Esophagus (tissue), 2 donors: ENCODE measurements around the gene TTC27. TPM values are rescaled to one million over a fixed set of nuclear protein-coding genes. Genes with fewer than 3 reads are reported as not detected.
A peak's percentile ranks its signal among the peaks of the same experiment; 100 is the strongest.

Experiments used
- H3K27ac ChIP-seq, 2 donors: one replicate each; pipeline ENCODE4 v1.5.1; 2013; ENCODE audit warnings: low read depth in 2 of 2, mild to moderate bottlenecking in 2 of 2, inconsistent platforms in 1 of 2, low read length in 1 of 2, moderate library complexity in 1 of 2
- H3K27me3 ChIP-seq, 2 donors: one replicate each; pipeline ENCODE4 v1.6.1; 2013; ENCODE audit warnings: low read length in 2 of 2, control low read depth in 1 of 2, mild to moderate bottlenecking in 1 of 2; ENCODE audit not compliant: insufficient read depth in 2 of 2, control insufficient read depth in 1 of 2
- H3K36me3 ChIP-seq, 2 donors: one replicate each; pipeline ENCODE4 v1.6.1; 2013; ENCODE audit warnings: low read length in 1 of 2; ENCODE audit not compliant: control insufficient read depth in 2 of 2, insufficient read depth in 2 of 2
- H3K4me1 ChIP-seq, 2 donors: one replicate each; pipeline ENCODE4 v1.6.1; 2013; ENCODE audit warnings: low read length in 1 of 2; ENCODE audit not compliant: control insufficient read depth in 2 of 2, insufficient read depth in 2 of 2
- H3K4me3 ChIP-seq, 2 donors: one replicate each; pipeline ENCODE4 v1.5.1; 2013; ENCODE audit warnings: low read length in 2 of 2, mild to moderate bottlenecking in 2 of 2, low read depth in 1 of 2, moderate library complexity in 1 of 2
- H3K9me3 ChIP-seq, 2 donors: one replicate each; pipeline ENCODE4 v1.6.1; 2013; ENCODE audit warnings: mild to moderate bottlenecking in 2 of 2, low read depth in 1 of 2, low read length in 1 of 2, moderate library complexity in 1 of 2; ENCODE audit not compliant: control insufficient read depth in 2 of 2, insufficient read depth in 1 of 2
- WGBS, 2 donors: extraction: QIAGEN DNeasy Blood & Tissue Kit; methylation state at CpG; one replicate each; pipeline ENCODE4 v1.1.7; 2013; 5-methylcytosine and 5-hydroxymethylcytosine counted together
- polyA plus RNA-seq, 2 donors: library from polyadenylated mRNA; stranded (reverse); fragments of 200-250 nt; gene quantifications; one replicate each; pipeline ENCODE4 v1.2.3, GENCODE V29; 2013
- donor health status: healthy with polysubstance abuse.
- donor health status: Bipolar disorder and iron deficiency.

TTC27 gene
- polyA plus RNA-seq, 2 donors = 3.7 to 9.8 TPM

GRCh38 chr2:32806857-32807256 is 179.0 kb downstream of the TTC27 start:
- 47 to 52% methylated on average over 1 of the region's 1 CpG for WGBS, 2 donors
- Histone ChIP-seq H3K27me3 (no peaks in the 10 kb centered on the region), H3K4me1 (no peaks in the 10 kb centered on the region)

GRCh38 chr2:32807662-32808061 is 179.8 kb downstream of the TTC27 start:
- Histone ChIP-seq H3K4me1 (no peaks in the 10 kb centered on the region), H3K4me3 (no peak overlapping the region), H3K9me3 (no peaks in the 10 kb centered on the region), H3K27ac (no peak overlapping the region), H3K27me3 (no peaks in the 10 kb centered on the region), H3K36me3 (no peaks in the 10 kb centered on the region)
- WGBS, 2 donors = 89 to 96% methylated on average over 5 of the region's 5 CpGs

More at GRCh38 chr2:32806857-32807256, 179.0 kb downstream of the TTC27 start:
- Histone ChIP-seq H3K27ac (no peak overlapping the region), H3K9me3 (no peaks in the 10 kb centered on the region), H3K36me3 (no peaks in the 10 kb centered on the region), H3K4me3 (no peak overlapping the region)

- Histone ChIP-seq H3K4me1 (no peaks in the 10 kb centered on the region), H3K27ac (no peak overlapping the region), H3K27me3 (no peaks in the 10 kb centered on the region), H3K4me3 (no peak overlapping the region), H3K9me3 (no peaks in the 10 kb centered on the region), H3K36me3 (no peaks in the 10 kb centered on the region)
- 47 to 68% methylated on average over 4 of the region's 4 CpGs for WGBS, 2 donors
Observed at GRCh38 chr2:32810909-32811495, 183.2 kb downstream of the TTC27 start.

- H3K4me3 ChIP-seq = no peak overlapping the region
- H3K27me3 ChIP-seq = no peaks in the 10 kb centered on the region
- WGBS, 2 donors = 71 to 77% methylated on average over 5 of the region's 5 CpGs
- H3K36me3 ChIP-seq = no peaks in the 10 kb centered on the region
- H3K27ac ChIP-seq = peak overlapping the region in 1 of 2 donors; percentile 55
- H3K9me3 ChIP-seq = no peaks in the 10 kb centered on the region
- H3K4me1 ChIP-seq = no peaks in the 10 kb centered on the region
Observed at GRCh38 chr2:32811696-32812095, 183.8 kb downstream of the TTC27 start.

GRCh38 chr2:32812316-32812715 is 184.5 kb downstream of the TTC27 start:
- H3K36me3 ChIP-seq = no peaks in the 10 kb centered on the region
- H3K4me3 ChIP-seq = no peak overlapping the region
- H3K27ac ChIP-seq = no peak overlapping the region
- no peaks in the 10 kb centered on the region for H3K4me1 ChIP-seq
- no peaks in the 10 kb centered on the region for H3K9me3 ChIP-seq
- H3K27me3 ChIP-seq = no peaks in the 10 kb centered on the region
- WGBS, 2 donors = 86 to 88% methylated on average over 3 of the region's 3 CpGs

- 92 to 95% methylated on average over 3 of the region's 3 CpGs for WGBS, 2 donors
- Histone ChIP-seq H3K9me3 (no peaks in the 10 kb centered on the region), H3K4me3 (no peak overlapping the region), H3K27ac (no peak overlapping the region), H3K36me3 (no peaks in the 10 kb centered on the region), H3K4me1 (no peaks in the 10 kb centered on the region), H3K27me3 (no peaks in the 10 kb centered on the region)
Observed at GRCh38 chr2:32820088-32820487, 192.2 kb downstream of the TTC27 start.

- Histone ChIP-seq H3K4me3 (no peak overlapping the region), H3K36me3 (no peaks in the 10 kb centered on the region), H3K27ac (no peak overlapping the region), H3K4me1 (no peaks in the 10 kb centered on the region), H3K9me3 (no peaks in the 10 kb centered on the region), H3K27me3 (no peaks in the 10 kb centered on the region)
- WGBS, 2 donors = 82 to 83% methylated on average over 1 of the region's 1 CpG
Observed at GRCh38 chr2:32820701-32821100, 192.9 kb downstream of the TTC27 start.

GRCh38 chr2:32824070-32824809 is 196.4 kb downstream of the TTC27 start:
- Histone ChIP-seq H3K27ac (no peak overlapping the region), H3K27me3 (no peaks in the 10 kb centered on the region), H3K4me3 (no peak overlapping the region), H3K4me1 (no peaks in the 10 kb centered on the region), H3K9me3 (no peaks in the 10 kb centered on the region), H3K36me3 (no peaks in the 10 kb centered on the region)
- 82 to 85% methylated on average over 3 of the region's 3 CpGs for WGBS, 2 donors

- Histone ChIP-seq H3K27ac (no peak overlapping the region), H3K27me3 (no peaks in the 10 kb centered on the region), H3K9me3 (no peaks in the 10 kb centered on the region), H3K4me1 (no peaks in the 10 kb centered on the region), H3K36me3 (no peaks in the 10 kb centered on the region), H3K4me3 (no peak overlapping the region)
- WGBS, 2 donors = 44 to 46% methylated on average over 6 of the region's 6 CpGs
Observed at GRCh38 chr2:32825291-32825712, 197.5 kb downstream of the TTC27 start.

- no peaks in the 10 kb centered on the region for H3K9me3 ChIP-seq
- no peaks in the 10 kb centered on the region for H3K36me3 ChIP-seq
- no peaks in the 10 kb centered on the region for H3K27me3 ChIP-seq
- H3K4me1 ChIP-seq = no peaks in the 10 kb centered on the region
- 88 to 95% methylated on average over 1 of the region's 1 CpG for WGBS, 2 donors
- H3K4me3 ChIP-seq = no peak overlapping the region
- H3K27ac ChIP-seq = no peak overlapping the region
Observed at GRCh38 chr2:32830196-32830595, 202.3 kb downstream of the TTC27 start.
